ENCODE results near the gene PRTN3.
"Not testable (repeated sequence)": the region's sequence is repeated elsewhere in the genome, so short reads cannot be mapped to it uniquely, and the experiment has no call there.

The PRTN3 gene

GRCh38 chr19:868458-869244, 27.9 kb downstream of the PRTN3 start:
- FAIRE-seq, result no peak

GRCh38 chr19:869245-870177, 28.7 kb downstream of the PRTN3 start:
- FAIRE-seq, result no peak

GRCh38 chr19:870314-870713, 29.5 kb downstream of the PRTN3 start:
- no peak for FAIRE-seq

- FAIRE-seq, result no peak
These were observed 30.2 kb downstream of the PRTN3 start for GRCh38 chr19:870963-871401.

- FAIRE-seq, result no peak
These were observed 30.9 kb downstream of the PRTN3 start for GRCh38 chr19:871446-872265.

- FAIRE-seq, result no peak
These were observed 31.6 kb downstream of the PRTN3 start for GRCh38 chr19:872266-872951.

- FAIRE-seq, result no peak
These were observed 32.3 kb downstream of the PRTN3 start for GRCh38 chr19:873084-873483.

GRCh38 chr19:873561-874041, 32.8 kb downstream of the PRTN3 start:
- FAIRE-seq, result no peak

- no peak for FAIRE-seq
These were observed 34.6 kb downstream of the PRTN3 start for GRCh38 chr19:875265-875879.

- FAIRE-seq, result no peak
These were observed 35.3 kb downstream of the PRTN3 start for GRCh38 chr19:876089-876488.

GRCh38 chr19:876780-877314, 36.0 kb downstream of the PRTN3 start:
- FAIRE-seq, result no peak

- FAIRE-seq, result not testable (repeated sequence)
These were observed 37.3 kb downstream of the PRTN3 start for GRCh38 chr19:877992-878660.

GRCh38 chr19:878751-879561, 38.2 kb downstream of the PRTN3 start:
- FAIRE-seq, result not testable (repeated sequence)

GRCh38 chr19:879711-880438, 39.1 kb downstream of the PRTN3 start:
- no peak for FAIRE-seq

- no peak for FAIRE-seq
These were observed 40.7 kb downstream of the PRTN3 start for GRCh38 chr19:881385-882071.

GRCh38 chr19:882871-883497, 42.2 kb downstream of the PRTN3 start:
- no peak for FAIRE-seq

GRCh38 chr19:883661-884211, 42.9 kb downstream of the PRTN3 start:
- FAIRE-seq, result no peak
